Nucleus accumbens (tissue), 56 donors: ENCODE measurements around the gene SLC9A3.

ENCODE experiments used
- DNase-seq, 56 donors: peaks; one replicate each; lab custom pipeline; 2025; lab: John Stamatoyannopoulos, UW

SLC9A3 gene

GRCh38 chr5:540071-540905, 16.0 kb upstream of the SLC9A3 start:
- DNase-seq = no peak

DNA sequence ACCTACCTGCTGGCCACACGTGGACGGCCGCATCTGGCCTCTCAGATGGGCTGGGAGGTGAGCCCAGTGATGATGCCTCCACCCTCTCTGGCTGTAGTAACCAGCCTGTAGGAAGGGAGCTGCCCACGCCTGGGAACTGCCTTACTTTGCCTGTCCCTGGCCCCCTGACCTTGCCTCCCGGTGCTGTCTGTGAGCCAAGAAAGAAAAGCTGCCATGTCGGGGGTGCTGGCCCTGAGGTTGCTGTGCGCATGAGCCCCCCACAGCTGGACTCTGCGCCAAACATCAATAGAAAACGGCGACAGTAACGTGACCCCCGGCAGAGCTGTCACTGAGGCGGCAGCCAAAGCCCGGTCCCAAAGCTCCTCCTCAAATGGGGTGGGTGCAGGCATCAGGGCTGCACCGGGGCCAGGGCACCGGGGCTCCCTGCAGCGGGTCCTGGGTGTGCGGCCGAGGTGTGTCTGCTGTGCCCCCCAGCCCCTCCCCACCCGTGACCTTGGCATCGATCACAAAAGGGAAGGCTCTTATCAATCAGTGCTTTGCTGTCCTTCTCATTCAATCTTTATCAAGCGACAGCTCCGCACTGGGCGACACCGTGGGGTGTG, 15.3 kb upstream of the SLC9A3 start:
- no peak for DNase-seq

- DNase-seq = no peak
Observed at GRCh38 chr5:538801-539468, 14.7 kb upstream of the SLC9A3 start.

GRCh38 chr5:538271-538771, 14.1 kb upstream of the SLC9A3 start:
- no peak for DNase-seq

- DNase-seq = no peak
Observed at GRCh38 chr5:537621-538071, 13.4 kb upstream of the SLC9A3 start.

GRCh38 chr5:537098-537497, 12.8 kb upstream of the SLC9A3 start:
- DNase-seq = no peak

DNA sequence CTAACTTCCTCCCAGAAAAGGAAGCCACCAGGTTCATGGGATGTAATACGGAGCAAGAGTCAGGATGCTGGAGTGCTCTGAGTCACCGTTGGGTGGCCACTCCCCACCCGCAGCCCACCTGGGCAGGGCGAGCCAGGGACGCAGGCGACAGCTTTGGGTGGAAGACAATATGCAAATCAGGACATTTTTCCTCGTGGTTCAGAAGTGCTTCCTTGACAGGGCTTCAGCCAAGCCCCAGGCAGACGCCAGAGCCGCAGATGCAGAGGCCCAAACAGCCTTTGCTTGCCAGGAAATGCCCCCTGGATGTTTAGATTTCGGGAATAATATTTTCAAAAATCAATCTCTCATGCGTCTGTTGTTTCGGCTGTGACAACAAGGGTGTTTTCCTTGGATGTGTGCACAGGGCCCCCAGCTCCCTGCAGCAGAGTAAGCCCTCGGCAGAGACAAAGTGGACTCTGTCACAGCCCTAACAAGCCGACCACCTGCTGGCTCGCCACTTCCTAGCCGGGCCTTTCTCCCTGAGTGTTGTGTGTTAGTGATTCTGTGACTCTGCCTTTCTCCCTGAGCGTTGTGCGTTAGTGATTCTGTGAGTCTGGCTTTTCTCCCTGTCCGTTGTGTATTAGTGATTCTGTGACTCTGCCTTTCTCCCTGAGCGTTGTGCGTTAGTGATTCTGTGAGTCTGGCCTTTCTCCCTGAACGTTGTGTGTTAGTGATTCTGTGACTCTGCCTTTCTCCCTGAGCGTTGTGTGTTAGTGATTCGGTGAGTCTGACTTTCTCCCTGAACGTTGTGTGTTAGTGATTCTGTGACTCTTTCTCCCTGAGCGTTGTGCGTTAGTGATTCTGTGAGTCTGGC, 11.8 kb upstream of the SLC9A3 start:
- no peak for DNase-seq

- DNase-seq = no peak
Observed at GRCh38 chr5:534743-535671, 10.8 kb upstream of the SLC9A3 start.

DNA sequence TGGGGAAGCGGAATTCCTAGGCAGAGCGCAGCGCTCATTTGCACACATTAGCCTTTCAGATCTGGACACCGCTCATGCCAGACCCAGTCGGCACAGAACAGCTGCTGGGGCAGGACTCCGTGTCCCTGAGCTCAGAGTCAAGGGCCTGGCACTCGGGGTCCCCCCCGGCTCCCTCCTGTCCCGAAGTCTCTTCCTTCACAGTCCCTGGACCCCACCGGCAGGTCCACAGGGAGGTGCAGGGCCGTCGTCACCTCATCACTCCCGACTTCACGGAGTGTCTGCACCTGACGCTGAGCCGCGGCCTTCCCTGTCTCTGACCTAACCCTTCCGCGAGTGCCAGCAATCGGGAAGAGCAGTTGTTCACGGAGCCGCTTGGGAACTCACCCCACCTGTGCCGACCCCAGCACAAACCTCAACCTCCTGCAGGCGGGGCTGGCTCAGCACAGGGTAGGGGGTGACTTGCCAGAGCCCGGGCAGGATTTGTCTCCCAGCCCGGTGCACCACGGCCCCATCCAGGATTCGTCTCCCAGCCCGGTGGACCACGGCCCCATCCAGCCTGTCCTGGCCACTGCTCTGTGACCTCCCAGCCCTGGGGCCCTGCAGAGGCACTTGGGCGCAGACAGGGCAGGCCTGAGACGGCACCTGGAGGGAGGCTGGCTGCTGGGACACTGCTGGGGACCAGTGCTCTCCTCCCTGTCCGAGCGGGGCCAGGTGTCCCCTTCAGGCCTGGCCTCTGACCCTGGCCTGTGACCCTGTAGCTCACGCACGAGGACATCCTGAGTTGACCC, 9.9 kb upstream of the SLC9A3 start:
- no peak for DNase-seq

DNA sequence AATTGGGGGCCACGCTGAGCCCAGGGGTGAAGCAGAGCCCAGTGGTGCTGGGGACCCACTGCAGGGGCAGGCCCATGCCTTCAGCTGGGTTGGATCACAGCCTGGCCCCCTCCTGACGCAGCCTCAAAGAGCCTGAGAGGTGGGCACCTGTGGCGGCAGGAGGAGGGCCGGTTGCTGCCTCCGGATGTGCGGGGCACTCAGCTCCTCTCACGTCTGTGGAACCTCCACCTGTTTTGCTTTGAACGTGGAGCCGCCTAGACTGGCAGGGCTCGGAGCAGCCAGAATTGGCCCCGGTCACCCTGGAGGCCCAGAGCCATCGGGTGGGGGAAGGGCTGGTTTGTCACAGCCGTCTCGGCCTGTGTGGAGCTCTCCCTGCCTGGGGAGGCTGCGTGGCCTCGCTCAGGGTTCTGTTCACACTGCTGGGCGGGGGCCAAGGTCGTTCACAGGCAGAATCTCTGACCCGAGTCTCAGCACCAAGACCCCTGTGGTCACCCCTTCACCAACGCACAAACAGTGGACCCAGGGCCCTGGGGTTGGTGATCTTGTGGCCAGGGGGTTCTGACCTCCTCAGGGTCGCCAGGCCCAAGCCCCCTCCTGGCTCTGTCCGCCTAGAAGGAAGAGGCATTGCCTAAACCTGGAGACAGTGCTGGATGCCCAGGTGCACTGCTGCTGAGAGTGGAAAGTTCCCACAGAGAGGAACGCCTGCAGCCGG, 9.2 kb upstream of the SLC9A3 start:
- no peak for DNase-seq

DNA sequence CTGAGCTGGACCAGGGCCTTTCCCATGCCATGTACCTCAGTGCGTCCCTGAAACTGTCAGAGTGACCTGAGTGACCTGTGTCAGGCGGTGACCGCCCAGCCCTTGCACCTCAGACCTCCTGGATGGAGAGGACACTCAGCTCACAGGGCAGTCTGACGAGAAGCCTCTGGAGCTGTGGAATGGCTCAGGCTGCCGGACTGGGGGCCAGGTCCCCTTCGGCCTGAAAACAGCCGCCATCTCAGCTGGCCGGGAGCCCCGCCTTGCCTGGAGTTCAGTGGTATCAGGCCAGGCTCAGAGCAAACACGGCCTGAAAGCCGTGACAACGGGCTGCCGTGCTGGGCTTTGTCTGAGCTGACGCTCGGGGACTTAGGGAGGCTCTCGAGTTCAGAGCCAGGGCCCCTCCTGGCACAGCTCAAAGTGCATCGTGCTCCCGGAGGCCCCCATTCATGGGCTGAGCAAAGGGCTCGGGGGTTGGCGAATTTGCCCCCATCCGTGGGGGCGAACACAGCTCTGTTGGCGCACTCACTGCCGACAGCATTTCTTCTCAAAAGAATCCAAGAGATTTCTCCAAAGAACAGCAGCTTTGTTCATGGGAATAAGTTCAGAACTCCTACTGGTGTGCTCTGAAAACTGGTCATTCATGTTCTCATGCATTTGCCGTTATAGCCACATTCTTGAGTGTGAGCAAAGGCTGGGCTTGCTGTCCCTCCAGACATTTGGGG, 8.4 kb upstream of the SLC9A3 start:
- no peak for DNase-seq

- DNase-seq = no peak
Observed at GRCh38 chr5:531749-532315, 7.6 kb upstream of the SLC9A3 start.

DNA sequence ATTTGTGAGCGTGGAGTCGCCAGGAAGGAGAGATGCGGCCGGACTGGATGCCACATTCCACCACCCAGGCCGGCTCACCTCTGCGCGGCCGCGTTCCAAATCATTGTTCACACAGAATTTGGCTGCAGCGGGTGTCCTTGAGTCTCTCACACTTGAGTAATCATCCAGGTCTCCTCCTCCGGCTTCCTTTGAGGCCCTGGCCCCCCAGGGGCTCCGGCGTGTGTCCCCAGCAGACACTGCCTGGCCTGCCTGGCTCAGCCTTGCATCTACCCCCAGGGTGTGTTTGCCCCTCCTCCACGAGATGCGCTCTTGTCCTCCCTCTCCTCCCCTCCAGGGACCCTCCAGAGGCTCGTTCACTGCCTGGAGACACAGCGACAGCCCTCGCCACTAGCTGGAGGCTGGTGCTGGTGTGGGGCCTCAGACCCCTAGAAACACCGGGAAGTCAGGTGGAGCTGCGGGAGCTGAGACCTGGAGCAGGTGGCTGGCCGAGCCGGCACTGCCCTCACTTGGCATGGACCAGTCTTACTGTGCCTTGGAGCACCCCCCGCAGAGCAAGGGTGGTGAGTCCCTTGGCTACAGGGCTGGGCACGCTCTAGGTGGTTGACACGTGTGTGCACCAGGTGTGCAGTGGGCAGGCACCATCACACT, 7.0 kb upstream of the SLC9A3 start:
- no peak for DNase-seq

DNA sequence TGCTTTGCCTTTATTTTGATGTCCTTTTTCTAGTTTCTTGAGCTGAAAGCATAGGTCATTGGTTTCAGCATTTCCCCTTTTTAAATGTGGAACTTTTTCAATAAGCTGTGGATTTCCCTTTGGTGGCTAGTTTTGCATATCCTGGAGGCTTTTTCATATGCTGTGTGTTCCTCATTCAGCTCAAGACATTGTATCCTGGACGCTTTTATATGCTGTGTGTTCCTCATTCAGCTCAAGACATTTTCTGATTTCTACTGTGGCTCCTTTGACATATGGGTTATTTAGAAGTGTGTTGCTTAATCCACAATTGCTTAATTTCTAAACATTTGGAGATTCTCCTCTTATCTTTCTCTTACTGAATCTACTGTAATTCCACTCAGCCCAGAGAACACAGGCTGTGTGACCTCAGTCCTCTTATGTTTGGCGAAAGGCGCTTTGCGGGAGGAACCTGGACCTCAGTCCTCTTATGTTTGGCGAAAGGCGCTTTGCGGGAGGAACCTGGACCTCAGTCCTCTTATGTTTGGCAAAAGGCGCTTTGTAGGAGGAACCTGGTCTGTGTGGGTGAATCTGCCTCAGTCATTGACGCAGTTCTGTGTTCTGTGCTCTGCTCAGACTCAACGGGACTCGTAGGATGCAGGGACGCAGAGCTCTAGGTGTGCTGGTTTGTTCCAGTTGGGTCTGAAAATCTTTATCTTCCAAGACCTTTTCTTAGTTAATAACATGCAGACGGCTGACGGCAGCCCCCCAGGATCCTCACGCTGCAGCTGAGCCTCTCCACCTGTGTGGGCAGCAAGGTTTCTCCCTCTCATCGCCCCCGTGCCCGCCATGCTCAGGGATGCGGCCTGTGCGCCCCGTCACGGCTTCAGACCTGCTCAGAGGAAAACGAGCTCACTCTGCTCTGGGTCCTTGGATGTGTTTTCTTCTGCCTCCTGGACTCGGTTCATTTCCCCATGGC, 6.0 kb upstream of the SLC9A3 start:
- DNase-seq = no peak
